OCI-M2 (cell line): ENCODE results near the gene UST.
"Not testable (repeated sequence)": the region's sequence is repeated elsewhere in the genome, so short reads cannot be mapped to it uniquely, and the experiment has no call there.

Experiments
- DNase-seq: peaks from one replicate; lab custom pipeline; 2025; ENCODE audit not compliant: unreplicated experiment; lab: John Stamatoyannopoulos, UW

Gene UST

GRCh38 chr6:148935705-148936435 is 189.0 kb downstream of the UST start:
- no peak for DNase-seq

GRCh38 chr6:148943451-148943850 is 196.6 kb downstream of the UST start:
- DNase-seq: no peak

DNA sequence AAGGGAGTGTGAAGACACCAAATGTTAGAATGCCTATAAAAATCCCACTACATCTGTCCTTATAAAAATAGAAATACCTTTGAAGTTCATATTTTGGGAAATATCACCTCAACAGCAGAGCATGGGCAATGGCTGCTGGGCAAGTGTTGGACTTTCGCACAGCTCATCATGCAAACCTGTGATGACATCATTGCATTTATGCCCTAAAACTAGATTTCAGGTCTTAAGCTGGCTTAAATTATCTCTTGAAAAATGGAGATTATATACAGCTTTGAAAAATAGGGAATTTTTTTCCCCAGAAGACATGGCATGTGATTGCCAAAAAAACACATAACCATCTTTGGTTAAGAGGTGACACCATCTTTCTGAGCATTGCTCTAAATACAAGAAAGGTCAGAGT is 197.8 kb downstream of the UST start:
- no peak for DNase-seq

GRCh38 chr6:148945301-148946021 is 198.6 kb downstream of the UST start:
- DNase-seq: no peak

DNA sequence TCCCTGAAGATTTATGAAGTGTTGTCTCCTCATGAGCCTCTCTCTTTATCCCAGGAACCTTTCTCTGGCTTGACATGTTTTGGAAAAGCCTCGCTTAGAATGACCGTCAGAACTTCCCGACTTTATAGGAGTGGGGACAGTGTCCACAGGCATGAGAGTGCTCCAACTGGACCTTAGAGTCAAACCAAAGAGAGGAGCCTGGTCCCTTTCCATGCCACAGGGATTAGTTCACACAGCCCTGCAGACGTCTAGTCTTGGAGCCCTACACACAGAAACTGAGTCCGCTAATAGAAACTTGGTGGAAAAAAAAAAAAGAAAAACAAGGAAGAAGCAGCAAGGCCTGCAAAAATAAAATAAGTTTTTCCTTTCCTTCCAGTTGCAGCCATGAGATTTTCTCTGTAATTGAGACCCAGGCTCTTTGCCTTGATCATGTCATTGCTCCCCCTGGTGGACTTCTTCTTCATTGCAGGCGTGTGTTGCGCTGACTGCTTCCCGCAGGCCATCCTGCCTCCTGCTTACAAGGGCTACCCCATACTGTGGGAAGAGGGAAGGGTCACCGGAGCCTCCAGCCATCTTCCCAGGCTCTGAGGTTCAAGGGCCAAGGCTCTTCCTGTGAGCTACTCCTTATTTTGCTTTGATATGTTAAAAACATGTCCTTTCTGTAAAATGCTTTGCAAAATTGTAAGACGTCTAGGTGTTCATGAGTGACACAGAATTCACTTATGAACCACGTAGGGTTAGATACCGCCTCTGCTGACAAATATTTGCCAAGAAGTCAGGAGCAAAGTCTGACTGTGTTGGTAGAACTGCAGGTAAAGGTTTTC is 201.0 kb downstream of the UST start:
- peak; percentile 65 for DNase-seq

- no peak for DNase-seq
These were observed 204.8 kb downstream of the UST start for GRCh38 chr6:148951662-148952061.

DNA sequence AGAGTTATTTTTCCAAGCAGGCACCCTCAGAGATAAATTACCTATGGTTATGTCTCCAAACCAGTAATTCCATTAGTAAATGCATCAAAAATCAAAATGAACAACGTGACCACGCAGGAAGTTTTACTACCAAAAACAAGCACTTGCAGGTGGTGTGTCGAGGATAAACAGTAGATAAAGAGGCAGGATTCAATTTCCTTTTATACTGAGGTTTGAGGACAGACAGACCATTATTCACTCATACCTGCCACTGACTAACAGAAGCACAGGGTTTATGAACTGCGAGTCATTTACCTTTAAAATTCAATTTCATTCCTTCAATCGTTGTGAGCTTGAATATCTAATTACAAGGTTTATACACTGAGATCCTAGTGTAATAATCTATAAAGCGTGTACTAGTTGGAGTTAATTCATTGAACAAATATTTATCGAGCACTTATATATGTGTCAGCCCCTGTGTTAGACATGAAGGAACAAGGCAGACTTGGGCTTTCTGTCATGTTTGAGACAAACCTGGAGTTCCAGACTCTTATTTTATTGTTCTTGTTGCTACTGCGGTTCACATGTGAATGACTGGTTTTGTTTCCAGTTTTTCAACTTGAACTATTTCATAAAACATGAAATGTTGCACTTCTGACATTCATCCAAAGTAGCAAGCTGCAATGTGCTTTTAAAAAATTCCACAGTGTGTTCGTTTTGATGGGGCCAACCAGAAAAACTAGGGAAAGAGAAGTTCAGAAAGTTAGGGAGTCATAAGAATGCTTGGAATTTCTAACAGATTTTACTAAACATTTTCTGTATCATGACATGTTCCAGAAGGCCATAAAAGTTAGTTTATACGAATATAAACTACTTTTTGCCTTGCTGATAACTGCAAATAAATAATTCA is 205.6 kb downstream of the UST start:
- DNase-seq: no peak

DNA sequence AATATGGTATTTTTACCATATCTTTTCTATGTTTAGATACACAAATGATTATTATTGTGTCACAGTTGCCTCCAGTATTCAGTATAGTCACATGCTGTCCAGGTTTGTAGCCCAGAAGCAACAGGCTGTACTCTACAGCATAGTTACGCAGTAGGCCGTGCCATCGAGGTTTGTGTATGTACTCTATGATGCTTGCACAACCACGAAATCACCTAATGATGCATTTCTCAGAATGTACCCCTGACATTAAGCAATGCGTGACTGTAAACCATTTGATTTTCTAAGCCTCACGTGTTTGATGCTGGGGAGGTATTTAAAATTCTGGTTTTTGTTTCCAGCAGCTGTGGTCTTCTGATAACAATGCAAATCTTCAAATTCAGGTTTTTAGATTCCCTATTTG is 207.6 kb downstream of the UST start:
- no peak for DNase-seq

GRCh38 chr6:148954934-148955333 is 208.1 kb downstream of the UST start:
- DNase-seq: no peak

DNA sequence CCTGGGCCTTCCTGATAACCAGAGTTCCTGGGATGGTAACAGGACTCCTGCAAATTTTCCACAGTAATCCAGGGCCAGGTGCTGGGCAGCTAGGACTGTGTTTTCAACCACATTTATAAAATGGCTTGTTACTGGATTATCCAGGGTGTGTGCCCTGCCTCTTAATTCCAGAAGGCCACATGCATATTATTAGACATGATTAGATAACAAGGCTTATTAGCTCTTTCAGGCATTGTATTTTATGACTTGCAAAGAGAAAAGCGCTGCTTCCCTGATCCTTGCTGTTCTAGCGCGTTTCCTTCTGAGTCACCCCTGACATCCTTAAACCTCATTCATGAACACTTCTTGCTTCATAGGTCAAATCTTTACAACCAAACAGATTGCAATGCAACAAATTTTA is 208.6 kb downstream of the UST start:
- no peak for DNase-seq

GRCh38 chr6:148956163-148956562 is 209.3 kb downstream of the UST start:
- not testable (repeated sequence) for DNase-seq

DNA sequence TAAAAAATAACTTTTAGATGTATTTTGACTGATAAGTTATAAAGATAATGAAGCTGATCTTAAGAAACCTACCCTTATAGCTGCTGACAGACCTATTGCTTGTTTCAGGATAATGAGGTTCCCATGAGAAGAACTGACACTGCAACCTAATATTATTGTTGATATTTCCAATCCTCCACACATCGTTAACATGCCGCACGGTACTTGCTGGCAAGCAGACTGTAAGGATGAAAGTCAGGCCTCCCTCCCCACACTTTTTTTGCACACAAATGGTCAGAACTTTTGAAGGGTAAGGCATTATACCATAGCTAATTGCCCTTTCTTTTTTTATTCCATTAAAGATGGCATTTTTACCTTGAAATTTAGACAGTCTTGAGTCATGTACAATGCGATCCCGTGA is 210.9 kb downstream of the UST start:
- no peak for DNase-seq

DNA sequence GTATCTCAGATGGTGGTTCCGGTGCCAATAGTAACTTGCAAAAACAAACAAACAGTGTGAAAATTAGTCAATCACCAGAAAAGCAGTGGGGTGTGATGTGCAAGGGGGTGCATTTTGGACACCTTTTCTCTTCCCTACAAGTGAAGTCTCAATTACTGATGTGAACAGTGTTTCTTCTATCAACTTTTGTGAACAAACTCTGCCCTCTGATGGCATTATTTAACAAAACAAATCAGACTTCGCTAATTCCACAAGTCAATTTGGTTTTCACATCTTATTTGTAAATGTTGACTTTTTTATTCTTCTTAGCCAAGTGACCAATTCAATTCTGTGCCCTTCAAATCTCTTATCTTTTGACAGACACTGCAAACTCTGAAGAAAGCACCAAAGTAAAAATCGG is 212.2 kb downstream of the UST start:
- DNase-seq: no peak

GRCh38 chr6:148959501-148959900 is 212.7 kb downstream of the UST start:
- no peak for DNase-seq

GRCh38 chr6:148962854-148963515 is 216.2 kb downstream of the UST start:
- no peak for DNase-seq

GRCh38 chr6:148963738-148964137 is 216.9 kb downstream of the UST start:
- DNase-seq: no peak

- DNase-seq: no peak
These were observed 217.6 kb downstream of the UST start for GRCh38 chr6:148964467-148964866.

- DNase-seq: no peak
These were observed 218.5 kb downstream of the UST start for GRCh38 chr6:148965287-148965686.

GRCh38 chr6:148967011-148967520 is 220.2 kb downstream of the UST start:
- no peak for DNase-seq

GRCh38 chr6:148967541-148967956 is 220.7 kb downstream of the UST start:
- no peak for DNase-seq
